GM10266 (cell line): Measurements from ENCODE around the gene MALRD1.

Source experiments
- DNase-seq: peaks from one replicate; pipeline ENCODE4 v3.0.0; 2012; ENCODE audit errors: extremely low spot score
- CTCF ChIP-seq: IDR thresholded peaks from 2 replicates; pipeline ENCODE4 v1.5.1; 2012; ENCODE audit warnings: mild to moderate bottlenecking, low read depth; ENCODE audit not compliant: control insufficient read depth, insufficient read depth; ENCODE audit errors: missing control alignments

Gene MALRD1

GRCh38 chr10:19706904-19707303, 658.3 kb downstream of the MALRD1 start:
- TF ChIP-seq CTCF, result no peak
- DNase-seq, result no peak

GRCh38 chr10:19707376-19707775, 658.8 kb downstream of the MALRD1 start:
- no peak for TF ChIP-seq CTCF
- no peak for DNase-seq

GRCh38 chr10:19708031-19708430, 659.4 kb downstream of the MALRD1 start:
- no peak for DNase-seq
- no peak for TF ChIP-seq CTCF

- DNase-seq, result no peak
These were observed 662.0 kb downstream of the MALRD1 start for GRCh38 chr10:19710600-19710999.

GRCh38 chr10:19713159-19713558, 664.6 kb downstream of the MALRD1 start:
- TF ChIP-seq CTCF, result no peak

More at GRCh38 chr10:19710600-19710999, 662.0 kb downstream of the MALRD1 start:
- TF ChIP-seq CTCF, result no peak

GRCh38 chr10:19713800-19714525, 665.4 kb downstream of the MALRD1 start:
- TF ChIP-seq CTCF, result no peak
- no peak for DNase-seq

More at GRCh38 chr10:19713159-19713558, 664.6 kb downstream of the MALRD1 start:
- no peak for DNase-seq

- no peak for TF ChIP-seq CTCF
- DNase-seq, result no peak
These were observed 670.7 kb downstream of the MALRD1 start for GRCh38 chr10:19719284-19719683.
